SKM-1 treated with dmso at 0.1 percent for 144 hours (cell line): ENCODE data around the gene EFTUD2.

Source experiments
- DNase-seq: peaks from one replicate; lab custom pipeline; 2025; ENCODE audit not compliant: unreplicated experiment; lab: John Stamatoyannopoulos, UW

EFTUD2 gene

GRCh38 chr17:44889003-44889402, 10.2 kb downstream of the EFTUD2 start:
- no peak for DNase-seq

GRCh38 chr17:44887971-44888954, 11.0 kb downstream of the EFTUD2 start:
- peak; percentile 60 for DNase-seq

GRCh38 chr17:44887016-44887415, 12.2 kb downstream of the EFTUD2 start:
- no peak for DNase-seq

DNA sequence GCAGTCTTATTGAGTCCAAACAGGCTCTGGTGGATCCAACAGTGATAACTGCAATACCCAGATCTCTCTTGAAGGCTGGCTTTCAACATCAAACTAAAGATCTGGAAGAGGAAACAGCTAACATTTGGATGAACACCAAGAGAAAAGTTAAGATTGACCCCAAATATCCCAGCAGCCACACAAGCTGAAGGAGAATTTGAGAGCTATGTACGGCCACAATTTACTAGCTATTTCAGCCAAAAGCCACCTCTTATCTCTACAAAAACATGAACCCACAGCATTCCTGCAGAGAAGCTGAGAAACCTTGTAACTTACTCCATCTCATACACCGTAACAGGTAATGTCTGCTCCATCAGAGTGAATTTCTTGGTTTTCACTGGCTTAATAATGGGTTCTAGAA, 14.3 kb downstream of the EFTUD2 start:
- DNase-seq, result no peak

DNA sequence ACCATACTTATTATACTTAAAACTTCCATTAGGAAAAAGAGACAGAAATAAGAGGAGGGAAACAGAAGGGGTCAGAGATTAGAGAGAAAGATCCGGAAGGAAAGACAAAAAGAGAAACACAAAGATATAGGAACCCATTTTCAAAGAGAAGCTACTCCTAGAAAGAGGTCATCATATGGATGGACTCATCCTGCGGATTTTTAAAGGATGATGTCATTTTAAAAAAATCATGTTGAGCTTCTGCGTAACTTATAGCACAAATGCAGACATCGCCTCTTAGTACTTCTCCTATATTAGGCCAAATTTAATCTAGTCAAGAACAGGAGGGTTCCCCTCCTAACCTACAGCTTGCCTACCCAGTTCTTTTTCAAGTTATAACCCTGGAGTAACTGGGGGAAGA, 18.1 kb downstream of the EFTUD2 start:
- DNase-seq, result no peak

- no peak for DNase-seq
Observed at GRCh38 chr17:44880062-44880461, 19.2 kb downstream of the EFTUD2 start.

DNA sequence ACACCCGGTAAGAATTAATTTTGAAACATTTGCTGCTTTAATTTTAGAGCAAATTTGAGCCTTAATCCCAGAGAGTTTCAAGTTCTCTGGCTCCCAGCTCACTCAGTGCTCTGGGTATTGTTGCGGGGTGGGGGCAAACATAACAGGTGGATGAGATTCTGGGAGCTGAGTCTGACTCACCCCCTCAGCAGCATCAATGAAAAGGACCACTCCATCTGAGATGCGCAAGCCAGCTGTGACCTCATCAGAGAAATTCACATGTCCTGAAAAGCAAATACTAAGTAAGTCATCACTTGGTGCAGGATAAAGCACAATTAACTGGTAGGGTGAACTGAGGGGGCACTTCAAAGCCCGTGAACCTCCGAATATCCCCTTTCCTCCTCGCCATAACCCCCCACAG, 19.9 kb downstream of the EFTUD2 start:
- no peak for DNase-seq

DNA sequence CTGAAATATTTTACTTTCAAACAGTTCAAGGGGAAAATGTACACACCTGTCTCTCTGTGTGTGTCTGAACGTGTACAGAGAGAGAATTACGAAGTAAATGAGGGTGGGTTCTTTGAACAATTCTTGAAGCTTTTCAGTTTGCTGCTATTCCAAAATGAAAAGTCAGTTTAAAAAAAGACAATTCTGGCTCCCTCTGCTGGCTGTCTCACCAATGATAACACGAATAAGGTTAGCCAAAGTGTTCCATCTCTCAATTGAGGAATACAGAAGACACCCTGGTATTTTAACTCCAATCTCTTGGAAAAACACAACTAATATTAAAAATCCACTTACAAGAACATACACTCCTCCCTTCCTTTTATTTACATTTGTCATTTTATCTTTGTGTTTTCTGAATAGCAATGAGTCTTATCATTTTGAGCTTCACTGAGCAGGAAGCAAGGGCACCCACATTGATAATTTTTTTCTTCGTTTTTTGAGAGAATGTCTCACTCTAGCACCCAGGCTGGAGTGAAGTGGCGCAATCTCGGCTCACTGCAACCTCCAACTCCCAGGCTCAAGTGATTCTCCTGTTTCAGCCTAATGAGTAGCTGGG, 20.5 kb downstream of the EFTUD2 start:
- DNase-seq, result peak; percentile 13

DNA sequence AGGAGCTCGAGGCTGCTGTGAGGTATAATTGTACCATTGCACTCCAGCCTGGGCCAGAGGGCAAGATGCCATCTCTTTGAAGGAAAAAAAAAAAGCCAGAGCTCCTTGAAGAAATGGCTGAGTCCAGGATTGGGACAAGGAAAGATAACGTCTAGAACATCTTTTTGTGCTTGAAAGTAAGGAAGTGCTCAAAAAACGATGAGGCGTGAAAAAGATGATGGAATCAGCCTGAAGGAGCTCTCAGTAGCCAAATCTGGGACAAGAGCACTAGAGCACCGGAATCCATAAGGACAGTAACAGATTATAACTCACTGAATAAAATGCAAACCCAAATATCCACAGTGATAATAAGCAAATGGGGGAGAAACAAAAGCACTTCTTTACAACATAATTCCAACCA, 22.1 kb downstream of the EFTUD2 start:
- no peak for DNase-seq

- DNase-seq, result no peak
Observed at GRCh38 chr17:44875761-44876160, 23.5 kb downstream of the EFTUD2 start.

- no peak for DNase-seq
Observed at GRCh38 chr17:44872131-44872768, 27.0 kb downstream of the EFTUD2 start.

- no peak for DNase-seq
Observed at GRCh38 chr17:44871556-44871955, 27.7 kb downstream of the EFTUD2 start.

DNA sequence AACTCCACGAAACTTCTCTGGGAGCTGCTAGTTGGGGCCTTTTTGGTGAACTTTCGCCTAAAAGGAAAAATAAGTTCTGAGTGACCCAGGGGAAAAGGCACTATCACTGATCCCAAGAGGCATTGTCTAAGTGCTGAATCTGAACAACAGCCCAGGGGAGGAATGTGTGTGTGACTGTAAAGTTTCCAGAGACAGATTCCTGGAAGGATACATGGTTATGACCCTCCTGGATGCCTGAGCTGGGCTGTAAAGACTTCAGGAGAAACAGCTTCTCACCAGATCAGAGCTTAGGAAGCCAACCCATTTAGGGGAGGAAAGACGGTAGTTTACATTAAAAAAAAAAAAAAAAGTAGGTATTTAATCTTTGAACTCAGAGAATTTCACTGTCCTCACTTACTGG, 31.4 kb downstream of the EFTUD2 start:
- no peak for DNase-seq

- DNase-seq, result no peak
Observed at GRCh38 chr17:44865931-44866330, 33.3 kb downstream of the EFTUD2 start.

DNA sequence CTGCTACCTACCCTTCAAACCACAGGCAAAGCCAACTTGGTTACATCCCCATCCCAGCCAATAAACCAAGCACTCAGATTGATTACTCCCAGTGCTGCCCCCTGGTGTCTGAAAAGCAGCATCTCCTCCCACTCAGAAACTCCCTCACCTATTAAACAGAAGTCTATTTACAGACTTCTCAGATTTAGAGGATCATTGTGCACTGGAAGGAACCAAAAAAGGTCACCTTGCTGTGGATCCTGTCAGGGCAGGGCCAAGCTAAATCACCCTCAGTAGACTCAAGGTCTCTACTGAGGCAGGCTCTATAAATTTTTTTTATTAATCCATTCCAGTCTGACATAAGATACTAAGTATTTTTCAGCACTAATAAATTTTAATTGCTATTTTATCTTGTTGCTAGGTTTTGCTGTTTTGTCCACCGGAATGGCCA, 34.0 kb downstream of the EFTUD2 start:
- DNase-seq, result peak; percentile 75

GRCh38 chr17:44864831-44865230, 34.4 kb downstream of the EFTUD2 start:
- no peak for DNase-seq

GRCh38 chr17:44863061-44863918, 36.0 kb downstream of the EFTUD2 start:
- no peak for DNase-seq

GRCh38 chr17:44862278-44862914, 36.8 kb downstream of the EFTUD2 start:
- no peak for DNase-seq

- no peak for DNase-seq
Observed at GRCh38 chr17:44859701-44860100, 39.5 kb downstream of the EFTUD2 start.

DNA sequence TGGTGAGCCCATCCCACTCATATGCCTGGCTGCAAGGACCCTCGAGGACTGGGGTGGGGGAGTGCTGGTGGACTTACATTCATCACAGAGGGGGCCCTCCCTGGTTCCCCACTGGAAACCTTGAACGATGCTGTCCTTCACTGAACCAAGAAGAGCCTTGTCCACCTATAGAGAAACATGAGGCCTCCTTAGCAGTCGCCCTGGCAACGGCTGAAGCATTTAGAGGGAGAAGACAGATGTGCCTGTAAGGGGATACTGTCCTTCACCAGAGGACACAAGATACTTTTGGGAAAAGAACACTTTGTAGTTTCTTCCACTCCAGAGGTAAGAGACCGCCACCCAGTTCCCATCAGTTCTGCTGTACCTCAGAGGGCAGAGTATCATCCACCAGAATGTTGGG, 45.1 kb downstream of the EFTUD2 start:
- no peak for DNase-seq
